HG03439 (cell line): ENCODE measurements around the gene FHOD3.

Experiments used
- ATAC-seq: cut with Tn5 transposase; IDR thresholded peaks from one replicate; pipeline ENCODE4 v1.9.1; 2021; ENCODE audit warnings: mild to moderate bottlenecking, moderate library complexity; ENCODE audit not compliant: unreplicated experiment

FHOD3 gene

DNA sequence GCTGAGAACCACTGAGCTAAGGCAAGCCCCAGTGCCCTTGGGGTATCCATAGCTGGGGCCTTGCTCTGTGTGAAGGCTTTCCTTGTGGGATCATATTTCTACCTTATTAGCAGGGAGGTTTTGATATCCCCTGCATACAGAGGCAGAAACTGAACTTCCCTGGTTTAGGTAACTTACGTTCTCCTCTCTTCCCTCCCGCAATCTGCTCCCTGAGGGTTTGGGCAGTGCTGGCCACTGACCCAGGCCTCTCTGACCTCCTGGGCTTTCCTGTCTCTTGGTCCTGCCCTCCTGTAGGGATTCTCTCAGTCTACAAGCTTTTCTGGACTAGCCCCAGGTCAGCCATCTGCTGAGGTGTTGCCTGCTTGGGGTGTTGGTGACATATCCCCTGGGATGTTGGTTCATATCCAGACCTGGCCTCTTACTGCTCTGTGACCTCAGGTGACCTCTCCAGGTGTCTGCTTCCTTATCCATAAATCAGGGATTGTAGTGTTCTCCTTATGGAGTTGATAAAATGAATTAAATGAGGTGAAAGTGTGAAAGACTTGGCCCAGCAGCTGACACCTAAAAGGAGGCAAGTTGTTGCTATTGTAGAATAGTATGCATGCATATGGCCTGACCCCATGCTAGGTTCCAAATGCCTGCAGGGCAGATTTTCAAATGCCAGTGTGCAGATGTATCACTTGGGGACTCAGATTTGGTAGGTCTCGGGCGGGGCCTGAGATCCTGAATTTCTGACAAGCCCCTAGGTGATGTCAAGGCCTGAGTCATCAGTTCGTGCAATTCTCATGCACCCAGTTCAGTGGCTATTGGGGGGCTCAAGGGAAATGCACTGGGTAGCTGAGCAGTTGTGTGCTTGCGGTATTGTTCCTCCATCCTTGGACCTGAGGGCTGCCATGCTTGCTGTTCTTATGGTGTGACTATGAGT is 106.6 kb downstream of the FHOD3 start:
- ATAC-seq = no peak

- no peak for ATAC-seq
Measured at GRCh38 chr18:36405611-36406010, 108.1 kb downstream of the FHOD3 start.

- ATAC-seq = no peak
Measured at GRCh38 chr18:36406805-36407204, 109.3 kb downstream of the FHOD3 start.

DNA sequence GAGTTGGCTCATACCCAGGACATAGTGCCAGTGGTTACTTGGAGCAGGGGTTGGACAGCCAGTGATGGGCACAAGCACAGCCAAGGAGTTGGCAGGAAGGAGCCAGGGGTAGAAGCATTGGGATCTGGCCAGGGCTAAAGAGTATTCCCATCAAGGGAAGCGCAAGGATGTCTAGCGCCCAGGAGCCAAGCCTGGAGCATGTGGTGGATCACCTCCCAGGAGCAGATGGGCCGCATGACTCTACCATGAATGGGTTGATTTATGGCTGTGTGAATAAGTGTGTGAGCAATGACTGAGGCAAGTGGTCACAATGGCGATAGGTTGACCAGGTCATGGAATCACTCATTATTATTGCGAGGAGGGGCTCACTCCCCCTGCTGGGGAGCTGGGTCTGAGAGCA is 111.1 kb downstream of the FHOD3 start:
- ATAC-seq = no peak

DNA sequence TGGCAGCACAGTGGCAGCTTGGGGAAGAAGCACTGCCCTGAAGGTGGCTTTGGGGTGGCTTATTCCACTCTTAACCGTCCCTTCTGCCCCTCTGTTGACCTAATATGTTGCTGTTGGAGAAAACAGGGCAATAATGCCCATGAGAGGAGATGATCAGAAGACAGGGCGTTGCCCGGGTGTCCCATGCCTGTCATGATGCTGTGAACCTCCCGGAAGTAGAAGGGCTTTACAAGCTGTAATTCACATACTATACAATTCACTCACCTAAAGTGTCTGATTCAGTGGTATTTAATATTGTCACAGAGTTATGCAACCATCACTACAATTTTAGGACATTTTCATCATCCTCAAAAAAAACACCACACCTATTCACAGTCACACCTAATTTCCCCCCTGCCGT is 112.3 kb downstream of the FHOD3 start:
- no peak for ATAC-seq

- no peak for ATAC-seq
Measured at GRCh38 chr18:36410346-36410745, 112.8 kb downstream of the FHOD3 start.

- no peak for ATAC-seq
Measured at GRCh38 chr18:36411745-36412168, 114.2 kb downstream of the FHOD3 start.

DNA sequence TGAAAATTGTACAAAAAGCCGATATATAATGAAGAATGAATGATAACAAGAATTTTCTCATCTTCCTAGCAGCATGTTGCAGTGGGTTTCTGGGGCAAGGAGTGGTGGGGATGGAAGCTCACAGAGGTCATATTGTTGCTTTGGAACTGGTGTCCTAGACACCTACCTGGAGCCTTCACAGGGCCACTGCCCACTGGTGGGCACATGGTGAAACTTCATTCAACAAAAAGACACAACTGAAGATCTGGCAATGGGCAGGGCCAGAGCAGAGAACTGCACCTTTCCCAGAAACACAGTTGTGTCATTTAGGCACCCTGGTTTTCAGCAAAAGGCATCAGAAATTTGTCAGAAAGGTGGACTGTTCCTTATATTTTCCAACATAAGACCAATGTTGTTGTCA is 115.3 kb downstream of the FHOD3 start:
- no peak for ATAC-seq

DNA sequence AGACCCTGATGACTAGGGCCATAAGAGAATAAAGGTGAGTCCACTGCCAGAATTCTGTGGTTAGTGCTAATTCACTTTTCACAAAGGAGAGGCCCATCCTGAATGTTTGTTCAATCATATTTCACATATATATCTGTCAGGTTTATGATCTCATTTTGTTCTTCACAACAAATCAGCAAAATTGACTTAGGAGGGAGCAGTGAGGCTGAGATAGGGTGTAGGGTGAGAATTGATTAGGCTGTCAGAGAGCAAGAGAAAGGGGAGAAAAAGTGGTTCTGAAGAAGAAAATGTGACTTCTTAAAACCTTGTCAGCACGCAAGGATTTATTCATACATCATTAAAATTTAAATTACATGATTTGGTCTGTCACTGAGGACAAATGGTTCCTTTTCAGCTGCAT is 117.7 kb downstream of the FHOD3 start:
- ATAC-seq = no peak

DNA sequence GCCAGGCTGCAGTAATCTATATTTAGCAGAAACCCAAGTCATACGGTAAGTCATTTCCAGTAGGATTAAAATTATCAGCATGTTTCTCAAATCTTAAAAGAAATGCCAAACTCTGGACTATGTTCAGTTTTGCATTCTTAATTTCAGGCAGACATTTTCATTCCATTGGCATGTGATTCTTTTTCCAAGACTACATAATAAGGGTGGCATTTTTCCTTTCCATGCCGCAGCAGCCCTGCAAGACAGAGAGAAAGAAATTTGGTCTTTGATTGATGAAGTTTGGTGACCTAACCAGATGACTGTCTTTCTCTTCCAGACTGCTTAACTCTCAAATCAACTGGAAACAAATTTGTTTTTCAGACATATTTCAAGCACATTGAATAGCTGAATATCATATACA is 118.1 kb downstream of the FHOD3 start:
- no peak for ATAC-seq

DNA sequence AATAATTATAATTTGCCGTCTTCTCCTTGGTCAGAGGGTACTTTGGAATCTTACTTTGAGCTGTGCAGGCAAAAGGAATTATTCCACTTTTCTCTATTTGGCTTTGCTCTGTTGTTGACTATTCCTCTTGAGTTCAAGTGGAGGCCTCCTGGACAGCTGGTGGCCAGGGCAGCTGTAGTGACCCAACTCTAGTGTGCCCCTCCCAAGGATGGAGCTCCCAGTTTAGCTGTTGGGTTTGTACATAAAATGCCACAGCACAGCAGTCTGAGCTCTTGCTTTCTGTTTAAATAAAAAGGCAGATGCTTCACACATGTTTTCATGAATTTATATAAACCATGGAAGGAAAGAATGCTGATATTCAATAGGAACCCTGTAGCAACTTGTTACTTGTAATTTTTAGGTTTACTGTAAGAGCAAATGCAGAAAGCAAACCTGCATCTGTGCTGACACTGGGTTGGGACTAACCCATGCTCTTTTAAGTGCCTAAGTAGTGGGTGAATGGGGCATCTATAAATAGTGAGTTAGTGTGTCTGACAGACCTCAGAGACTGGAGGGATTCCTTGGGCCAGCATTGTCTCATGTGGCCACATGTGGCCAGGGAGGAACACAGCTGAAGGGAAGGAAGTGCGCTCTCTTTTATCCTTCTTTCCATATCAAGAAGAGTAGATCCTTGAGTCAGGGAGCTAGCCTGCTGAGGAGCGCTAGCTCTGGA is 121.8 kb downstream of the FHOD3 start:
- no peak for ATAC-seq

- no peak for ATAC-seq
Measured at GRCh38 chr18:36419900-36420531, 122.5 kb downstream of the FHOD3 start.

- ATAC-seq = no peak
Measured at GRCh38 chr18:36420826-36421225, 123.3 kb downstream of the FHOD3 start.

DNA sequence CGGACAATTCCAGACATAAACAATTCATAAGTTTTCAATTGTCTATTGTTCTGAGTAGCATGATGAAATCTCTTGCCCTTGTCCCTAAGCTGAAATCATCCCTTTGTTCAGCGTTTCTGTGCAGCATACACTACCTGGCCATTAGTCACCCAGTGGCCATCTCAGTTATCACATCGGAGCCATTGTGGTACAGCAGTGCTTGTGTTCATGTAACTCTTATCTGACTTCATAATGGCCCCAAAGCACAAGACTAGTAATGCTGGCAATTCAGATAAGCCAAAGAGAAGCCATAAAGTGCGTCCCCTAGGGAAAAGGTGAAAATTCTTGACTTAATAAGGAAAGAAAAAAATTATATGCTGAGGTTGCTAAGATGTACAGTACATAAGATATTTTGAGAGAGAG is 127.2 kb downstream of the FHOD3 start:
- ATAC-seq = no peak

DNA sequence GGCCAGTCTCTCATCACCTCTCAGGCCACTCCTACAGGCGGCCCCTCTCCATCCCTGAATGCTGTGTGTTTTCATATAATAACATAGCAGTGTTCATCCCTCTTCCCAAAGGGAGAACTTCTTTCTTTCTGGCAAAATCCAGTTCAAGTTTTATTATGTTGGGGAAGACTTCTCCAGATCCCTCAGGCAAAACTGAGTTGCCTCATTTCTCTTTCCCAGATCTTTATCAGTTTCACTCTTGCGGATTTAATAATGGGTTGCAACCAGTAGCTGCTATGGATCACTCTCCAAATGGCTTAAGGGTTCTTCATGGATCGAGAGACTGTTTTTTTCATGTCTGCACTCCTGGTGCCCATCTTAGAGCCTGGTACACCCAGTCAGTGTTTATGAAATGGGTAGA is 129.9 kb downstream of the FHOD3 start:
- ATAC-seq = no peak

- ATAC-seq = no peak
Measured at GRCh38 chr18:36427831-36428230, 130.3 kb downstream of the FHOD3 start.

GRCh38 chr18:36428431-36429029 is 131.0 kb downstream of the FHOD3 start:
- ATAC-seq = no peak

- ATAC-seq = no peak
Measured at GRCh38 chr18:36432880-36433555, 135.5 kb downstream of the FHOD3 start.

DNA sequence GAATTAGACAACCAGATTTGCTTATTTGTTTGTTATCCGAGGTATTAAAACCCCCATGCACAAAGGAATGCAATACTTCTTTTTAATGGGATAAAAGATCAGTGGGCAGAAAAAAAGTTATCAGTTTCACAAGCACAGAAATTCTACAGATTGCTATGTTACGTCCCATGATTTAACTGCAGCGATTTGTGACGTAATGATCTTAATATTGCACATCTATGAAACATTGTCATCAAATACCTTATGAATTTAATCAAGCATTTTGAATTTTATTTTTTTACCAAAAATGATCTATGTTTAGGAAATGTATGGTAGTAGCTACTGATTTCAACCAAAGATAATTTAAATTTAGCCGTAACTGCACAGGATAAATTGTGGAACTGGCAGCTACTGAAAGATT is 138.9 kb downstream of the FHOD3 start:
- ATAC-seq = no peak

GRCh38 chr18:36440614-36441013 is 143.1 kb downstream of the FHOD3 start:
- ATAC-seq = no peak
